ENCODE measurements around the gene ZNF436. TPM values are rescaled to one million over a fixed set of nuclear protein-coding genes. Genes with fewer than 3 reads are reported as not detected.
A peak's percentile ranks its signal among the peaks of the same experiment; 100 is the strongest.

The ZNF436 gene
- total RNA-seq, 2 donors from 2014 or later, result 7.1 to 13.9 TPM

DNA sequence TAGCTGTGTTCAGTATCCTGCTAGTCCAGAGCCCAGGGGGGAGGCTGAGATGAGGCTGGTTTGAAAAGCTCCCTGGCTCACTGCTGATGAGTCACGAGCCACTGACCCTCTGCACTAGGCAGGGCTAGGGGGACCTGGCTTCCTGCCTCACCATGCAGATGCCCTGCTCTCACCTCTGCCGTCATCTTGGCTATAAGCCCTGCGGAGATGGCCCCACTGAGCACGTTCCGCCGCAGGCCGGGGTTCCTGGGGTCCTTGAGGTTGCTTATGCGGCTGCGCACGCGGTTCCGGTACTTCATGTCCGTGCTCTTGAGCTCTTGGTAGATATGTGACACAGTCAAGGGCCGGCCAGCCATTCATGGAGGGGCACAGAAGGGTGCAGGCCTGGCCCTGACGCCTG, 24.1 kb upstream of the ZNF436 start:
- H3K27me3 ChIP-seq, result no peaks in the 10 kb centered on the region
- peak overlapping the region in 1 of 2 donors; percentile 10 for H3K9ac ChIP-seq (ENCODE audit: low read depth in 2 of 2, low read length in 2 of 2)
- no peak for DNase-seq
- H3K4me1 ChIP-seq, result no peaks in the 10 kb centered on the region
- H3K4me3 ChIP-seq, result no peak overlapping the region
- H3K9me3 ChIP-seq, result no peaks in the 10 kb centered on the region
- H3K27ac ChIP-seq, result peak overlapping the region; percentile 71
- H3K36me3 ChIP-seq, result no peaks in the 10 kb centered on the region
- no peak for TF ChIP-seq CTCF (IDR thresholded peaks at IDR 0.05)
- intact Hi-C loops (cut with DNase I), result no loop called here

DNA sequence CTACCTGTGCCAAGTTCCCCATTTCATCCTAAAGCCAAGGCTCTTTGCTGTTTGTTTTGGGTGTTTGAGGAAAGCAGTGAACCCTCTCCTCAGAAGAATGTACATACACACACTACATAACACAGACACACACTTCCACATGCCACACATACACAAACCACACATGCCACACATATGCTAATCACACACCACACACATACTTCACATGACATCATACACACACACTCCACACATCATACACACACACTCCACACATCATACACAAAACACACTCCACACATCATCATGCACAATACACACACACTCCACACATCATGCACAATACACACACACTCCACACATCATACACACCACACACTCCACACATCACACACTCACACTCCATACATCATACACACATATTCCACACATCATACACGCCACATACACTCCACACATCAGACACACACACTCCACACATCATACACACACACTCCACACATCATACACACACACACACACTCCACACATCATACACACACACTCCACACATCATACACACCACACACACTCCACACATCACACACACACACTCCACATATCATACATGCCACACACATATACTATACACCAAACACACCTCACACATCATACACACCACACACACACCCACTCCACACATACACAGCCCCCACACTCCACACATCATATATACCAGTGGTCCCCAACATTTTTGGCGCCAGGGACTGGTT, 22.7 kb upstream of the ZNF436 start:
- no peak for TF ChIP-seq CTCF (IDR thresholded peaks at IDR 0.05)
- DNase-seq, result no peak
- Histone ChIP-seq H3K9me3 (no peaks in the 10 kb centered on the region), H3K36me3 (no peaks in the 10 kb centered on the region), H3K27ac (no peak overlapping the region), H3K4me1 (no peaks in the 10 kb centered on the region), H3K27me3 (no peaks in the 10 kb centered on the region), H3K4me3 (no peak overlapping the region), H3K9ac (ENCODE audit: low read depth in 2 of 2, low read length in 2 of 2) (no peak overlapping the region)
- intact Hi-C loops (cut with DNase I), result no loop called here

DNA sequence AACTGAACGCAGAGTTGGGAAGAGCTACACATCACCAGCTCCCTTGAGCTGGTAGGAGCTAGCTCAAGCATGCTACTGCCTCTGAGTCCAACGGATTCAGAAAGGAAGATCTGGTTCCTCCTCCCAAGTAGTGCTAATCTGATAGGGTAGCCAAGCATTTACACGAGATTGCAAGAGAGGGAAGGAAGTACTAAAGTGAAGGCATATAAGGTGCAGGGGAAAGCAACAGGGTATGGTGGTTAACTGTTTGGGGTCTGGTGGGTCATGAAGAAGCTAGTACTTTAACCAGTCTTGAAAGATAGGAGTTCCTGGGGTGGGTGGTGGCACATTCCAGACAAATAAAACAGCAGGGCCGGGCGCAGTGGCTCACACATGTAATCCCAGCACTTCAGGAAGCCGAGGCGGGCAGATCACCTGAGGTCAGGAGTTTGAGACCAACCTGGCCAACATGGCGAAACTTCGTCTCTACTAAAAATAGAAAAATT, 20.2 kb upstream of the ZNF436 start:
- no peak for DNase-seq
- no peak for TF ChIP-seq CTCF (IDR thresholded peaks at IDR 0.05)
- Histone ChIP-seq H3K36me3 (no peaks in the 10 kb centered on the region), H3K9ac (ENCODE audit: low read depth in 2 of 2, low read length in 2 of 2) (no peak overlapping the region), H3K4me1 (no peaks in the 10 kb centered on the region), H3K27ac (no peak overlapping the region), H3K9me3 (no peaks in the 10 kb centered on the region), H3K27me3 (no peaks in the 10 kb centered on the region), H3K4me3 (no peak overlapping the region)
- intact Hi-C loops (cut with DNase I), result no loop called here

DNA sequence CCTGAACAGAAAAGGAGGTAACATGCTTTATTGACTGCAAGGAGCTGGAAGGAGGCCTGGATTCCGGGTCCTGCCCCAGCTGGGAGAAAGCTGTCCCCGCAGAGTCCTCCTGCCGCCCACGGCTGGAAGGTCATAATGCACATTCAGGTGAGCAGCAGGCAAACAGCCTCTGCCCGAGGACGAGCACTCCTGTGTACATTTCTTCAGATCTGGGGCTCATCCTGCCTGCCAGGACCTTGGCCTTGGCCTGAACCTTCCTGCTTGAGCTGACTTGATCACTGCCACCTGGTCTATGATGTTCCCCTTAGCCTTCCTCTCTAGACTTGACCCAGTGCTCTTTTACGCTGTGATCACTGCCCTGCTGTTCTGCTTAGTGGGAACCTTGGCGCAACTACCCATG, 17.9 kb upstream of the ZNF436 start:
- intact Hi-C loops (cut with DNase I), result no loop called here
- DNase-seq, result no peak
- no peak overlapping the region for H3K4me3 ChIP-seq
- H3K36me3 ChIP-seq, result no peaks in the 10 kb centered on the region
- H3K27ac ChIP-seq, result no peak overlapping the region
- no peaks in the 10 kb centered on the region for H3K4me1 ChIP-seq
- H3K27me3 ChIP-seq, result no peaks in the 10 kb centered on the region
- H3K9me3 ChIP-seq, result no peaks in the 10 kb centered on the region
- no peak overlapping the region for H3K9ac ChIP-seq (ENCODE audit: low read depth in 2 of 2, low read length in 2 of 2)
- TF ChIP-seq CTCF (IDR thresholded peaks at IDR 0.05), result no peak

DNA sequence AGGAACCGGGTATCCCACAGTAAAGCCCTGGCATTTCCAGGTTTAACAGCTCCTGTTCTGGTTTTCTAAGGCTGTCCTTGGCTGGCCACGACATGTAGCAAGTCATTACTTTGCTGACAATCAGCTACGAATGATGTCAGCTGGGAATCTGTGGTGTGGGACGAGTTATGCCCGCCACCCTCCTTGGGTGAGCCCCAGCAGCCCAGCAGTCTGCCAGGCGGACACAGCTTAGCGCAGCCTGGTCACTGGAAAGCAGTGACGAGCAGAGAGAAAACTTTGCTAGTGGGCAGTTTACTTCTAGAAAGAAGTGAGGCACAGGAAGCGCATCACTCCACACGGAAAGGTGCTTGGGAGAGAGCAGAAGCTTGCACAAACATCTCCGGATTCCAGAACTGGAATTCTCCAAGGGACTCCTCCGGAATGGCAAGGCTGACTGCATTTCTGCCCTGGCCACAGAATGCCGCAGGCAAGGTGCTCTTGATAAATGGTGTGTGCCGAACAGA, 15.5 kb upstream of the ZNF436 start:
- Histone ChIP-seq H3K36me3 (no peaks in the 10 kb centered on the region), H3K27me3 (no peaks in the 10 kb centered on the region), H3K4me3 (no peak overlapping the region), H3K4me1 (no peaks in the 10 kb centered on the region), H3K9me3 (no peaks in the 10 kb centered on the region), H3K9ac (ENCODE audit: low read depth in 2 of 2, low read length in 2 of 2) (no peak overlapping the region), H3K27ac (no peak overlapping the region)
- DNase-seq, result no peak
- no peak for TF ChIP-seq CTCF (IDR thresholded peaks at IDR 0.05)
- intact Hi-C loops (cut with DNase I), result no loop called here

All from colonic mucosa (tissue), 4 donors.